Adipose tissue (tissue), 3 donors: ENCODE data around the gene CRELD2. TPM values are rescaled to one million over a fixed set of nuclear protein-coding genes. Genes with fewer than 3 reads are reported as not detected.

Experiments
- H3K27ac ChIP-seq: one replicate; pipeline ENCODE4 v1.5.1; 2013; ENCODE audit warnings: low read depth, low read length
- WGBS, 3 donors: extraction: QIAGEN DNeasy Blood & Tissue Kit; methylation state at CpG; one replicate each; pipeline ENCODE4 v1.1.7; 2013; 5-methylcytosine and 5-hydroxymethylcytosine counted together
- polyA plus RNA-seq, 3 donors: library from polyadenylated mRNA; stranded (reverse); fragments of 200-250 nt; gene quantifications; one replicate each; pipeline ENCODE4 v1.2.3, GENCODE V29; 2013
- donor health status: healthy with polysubstance abuse.
- donor health status: Bipolar disorder and iron deficiency.
- donor health status: healthy.

CRELD2 gene
- polyA plus RNA-seq, 3 donors: 30.0 to 53.5 (median 41.7) TPM

- 83 to 89% (median 84%) methylated on average over 8 of the region's 8 CpGs for WGBS, 3 donors
Observed at GRCh38 chr22:49969751-49970527, 51.5 kb downstream of the CRELD2 start.

GRCh38 chr22:49970528-49971231 is 52.2 kb downstream of the CRELD2 start:
- no peak overlapping the region for H3K27ac ChIP-seq
- 9 to 11% (median 10%) methylated on average over 28 to 32 of the region's 32 CpGs for WGBS, 3 donors

More at GRCh38 chr22:49969751-49970527, 51.5 kb downstream of the CRELD2 start:
- H3K27ac ChIP-seq: no peak overlapping the region

GRCh38 chr22:49971232-49972162 is 53.1 kb downstream of the CRELD2 start:
- WGBS, 3 donors: 9 to 17% (median 9%) methylated on average over 54 to 74 of the region's 81 CpGs

GRCh38 chr22:49972163-49973017 is 54.0 kb downstream of the CRELD2 start:
- no peak overlapping the region for H3K27ac ChIP-seq

More at GRCh38 chr22:49971232-49972162, 53.1 kb downstream of the CRELD2 start:
- H3K27ac ChIP-seq: no peak overlapping the region

GRCh38 chr22:49973018-49973961 is 54.9 kb downstream of the CRELD2 start:
- H3K27ac ChIP-seq: no peak overlapping the region
- WGBS, 3 donors: 88 to 92% (median 90%) methylated on average over 5 of the region's 5 CpGs

More at GRCh38 chr22:49972163-49973017, 54.0 kb downstream of the CRELD2 start:
- 51 to 58% (median 57%) methylated on average over 31 to 45 of the region's 45 CpGs for WGBS, 3 donors

GRCh38 chr22:49975543-49976389 is 57.3 kb downstream of the CRELD2 start:
- H3K27ac ChIP-seq: no peak overlapping the region
- 28 to 56% (median 31%) methylated on average over 17 of the region's 17 CpGs for WGBS, 3 donors

- no peak overlapping the region for H3K27ac ChIP-seq
- 56 to 76% (median 61%) methylated on average over 15 of the region's 15 CpGs for WGBS, 3 donors
Observed at GRCh38 chr22:49976439-49977175, 58.2 kb downstream of the CRELD2 start.

Other genes with a start within 250 kb of the CRELD2 start
- gene BRD1, start 90.8 kb upstream of the CRELD2 start, polyA plus RNA-seq: 10 to 100 TPM; 10.5 to 18.6 (median 16.2) TPM
- 1 to 10 TPM; 2.4 to 4.3 (median 2.8) TPM for gene ZBED4, start 64.8 kb upstream of the CRELD2 start, polyA plus RNA-seq
- gene ALG12, start 196 bp upstream of the CRELD2 start, polyA plus RNA-seq: 1 to 10 TPM; 5.3 to 9.6 (median 9.3) TPM
- 100 to 1,000 TPM in 1 of 3 donors, 10 to 100 TPM in 2; 60.3 to 225 (median 87.5) TPM for gene PIM3, start 42.1 kb downstream of the CRELD2 start, polyA plus RNA-seq
- under 1 TPM in 2 of 3 donors, not detected in 1; 0.03 to 0.11 TPM for gene IL17REL, start 94.1 kb downstream of the CRELD2 start, polyA plus RNA-seq
- gene TTLL8, start 139.7 kb downstream of the CRELD2 start, polyA plus RNA-seq: not detected
- gene MLC1, start 166.8 kb downstream of the CRELD2 start, polyA plus RNA-seq: under 1 TPM in 2 of 3 donors, not detected in 1; 0.08 to 0.16 TPM
- under 1 TPM; 0.31 to 0.92 (median 0.79) TPM for gene MOV10L1, start 171.4 kb downstream of the CRELD2 start, polyA plus RNA-seq